ENCODE data around the gene TFPI. TPM values are rescaled to one million over a fixed set of nuclear protein-coding genes. Genes with fewer than 3 reads are reported as not detected.

The TFPI gene
- total RNA-seq, 1 donor from 2014 or later: 89.7 TPM

DNA sequence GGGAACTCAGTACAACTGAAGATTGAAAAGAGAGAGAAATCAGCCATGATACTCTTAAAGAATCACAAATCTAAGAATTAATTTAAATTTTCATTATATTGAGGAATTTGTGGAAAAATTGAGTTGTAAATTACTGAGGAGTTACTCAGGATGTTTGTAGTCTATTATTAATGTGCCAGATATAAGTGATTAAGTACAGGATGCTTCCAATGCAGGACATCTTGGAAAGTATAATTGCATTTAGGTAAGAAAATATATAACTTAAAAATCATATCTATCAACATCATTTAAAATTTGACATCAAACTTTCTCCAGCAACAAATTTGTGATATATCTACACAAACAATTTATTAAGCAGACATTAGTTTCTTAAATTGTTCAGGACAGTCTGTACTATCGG lies 107.5 kb downstream of the TFPI start:
- Mint-ChIP-seq H3K4me1 (peaks cover 12% of the 10 kb centered on the region), H3K27ac (no peak overlapping the region), H3K27me3 (ENCODE audit: low read depth) (no peaks in the 10 kb centered on the region), H3K36me3 (no peaks in the 10 kb centered on the region), H3K4me3 (no peak overlapping the region), H3K9me3 (no peaks in the 10 kb centered on the region)
- DNase-seq (ENCODE audit: low spot score in 2 of 2, unreplicated experiment in 2 of 2): no peak
- TF ChIP-seq, protein P1, sequence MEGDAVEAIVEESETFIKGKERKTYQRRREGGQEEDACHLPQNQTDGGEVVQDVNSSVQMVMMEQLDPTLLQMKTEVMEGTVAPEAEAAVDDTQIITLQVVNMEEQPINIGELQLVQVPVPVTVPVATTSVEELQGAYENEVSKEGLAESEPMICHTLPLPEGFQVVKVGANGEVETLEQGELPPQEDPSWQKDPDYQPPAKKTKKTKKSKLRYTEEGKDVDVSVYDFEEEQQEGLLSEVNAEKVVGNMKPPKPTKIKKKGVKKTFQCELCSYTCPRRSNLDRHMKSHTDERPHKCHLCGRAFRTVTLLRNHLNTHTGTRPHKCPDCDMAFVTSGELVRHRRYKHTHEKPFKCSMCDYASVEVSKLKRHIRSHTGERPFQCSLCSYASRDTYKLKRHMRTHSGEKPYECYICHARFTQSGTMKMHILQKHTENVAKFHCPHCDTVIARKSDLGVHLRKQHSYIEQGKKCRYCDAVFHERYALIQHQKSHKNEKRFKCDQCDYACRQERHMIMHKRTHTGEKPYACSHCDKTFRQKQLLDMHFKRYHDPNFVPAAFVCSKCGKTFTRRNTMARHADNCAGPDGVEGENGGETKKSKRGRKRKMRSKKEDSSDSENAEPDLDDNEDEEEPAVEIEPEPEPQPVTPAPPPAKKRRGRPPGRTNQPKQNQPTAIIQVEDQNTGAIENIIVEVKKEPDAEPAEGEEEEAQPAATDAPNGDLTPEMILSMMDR (IDR thresholded peaks at IDR 0.05; ENCODE audit: unreplicated experiment): no peak

DNA sequence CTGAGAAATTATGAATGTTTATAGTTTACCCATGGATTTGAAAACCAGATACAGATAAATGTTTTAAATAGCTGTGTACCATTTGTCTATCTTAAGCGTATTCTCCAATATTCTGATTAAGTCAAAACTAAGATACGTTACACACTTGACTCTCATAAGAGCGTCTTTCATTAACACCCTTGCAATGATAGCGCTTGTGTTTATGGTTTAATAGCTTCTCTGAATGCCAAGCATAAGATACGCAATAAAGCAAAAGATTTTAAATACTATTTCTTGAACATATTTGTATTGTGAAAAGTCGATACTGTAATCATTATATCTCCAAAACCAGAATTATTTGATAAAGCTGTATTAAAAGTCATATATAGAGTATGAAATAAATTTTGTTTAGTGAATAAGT lies 109.2 kb downstream of the TFPI start:
- Mint-ChIP-seq H3K9me3 (no peaks in the 10 kb centered on the region), H3K27ac (no peak overlapping the region), H3K4me1 (peaks cover 13% of the 10 kb centered on the region), H3K4me3 (no peak overlapping the region), H3K27me3 (ENCODE audit: low read depth) (no peaks in the 10 kb centered on the region), H3K36me3 (no peaks in the 10 kb centered on the region)
- TF ChIP-seq, protein P1 (IDR thresholded peaks at IDR 0.05; ENCODE audit: unreplicated experiment): no peak
- no peak for DNase-seq (ENCODE audit: low spot score in 2 of 2, unreplicated experiment in 2 of 2)

DNA sequence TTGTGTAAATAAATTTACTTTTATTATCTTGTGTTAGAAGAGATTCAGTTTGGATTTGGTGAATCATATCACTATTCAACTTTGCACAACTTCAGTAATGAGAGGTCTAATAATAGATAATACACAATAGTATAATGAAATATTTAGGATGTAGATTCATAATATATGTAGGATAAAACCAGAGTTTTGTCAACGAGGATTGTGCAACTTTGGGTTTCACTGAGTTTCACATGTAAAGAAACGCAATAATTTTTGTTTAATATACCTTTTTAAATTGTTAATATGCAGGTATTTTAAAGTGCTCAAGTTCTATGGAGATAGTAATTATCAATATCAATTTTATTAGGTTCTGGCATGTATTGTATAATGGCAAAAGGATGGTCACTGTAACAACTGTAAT lies 111.5 kb downstream of the TFPI start:
- no peak for DNase-seq (ENCODE audit: low spot score in 2 of 2, unreplicated experiment in 2 of 2)
- H3K9me3 Mint-ChIP-seq: no peaks in the 10 kb centered on the region

DNA sequence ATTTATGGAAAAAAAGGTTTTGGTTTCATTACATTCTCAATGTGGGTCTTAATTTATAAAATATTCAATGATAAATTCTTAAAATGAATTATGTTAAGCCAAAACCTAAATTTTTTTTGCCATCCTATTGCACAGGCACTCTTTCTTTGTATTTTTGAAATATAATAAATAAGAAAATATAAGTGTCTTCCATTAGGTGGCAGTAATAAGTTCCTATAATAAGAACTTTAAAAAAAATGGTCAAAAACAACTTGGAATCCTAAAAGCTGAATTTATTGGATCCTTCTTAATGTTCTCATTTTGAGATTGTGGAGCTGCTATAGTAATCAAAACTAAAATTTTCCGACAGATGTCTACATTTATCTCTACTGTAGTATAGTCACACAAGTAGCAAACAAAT lies 111.9 kb downstream of the TFPI start:
- Mint-ChIP-seq H3K9me3 (no peaks in the 10 kb centered on the region), H3K4me3 (no peak overlapping the region), H3K4me1 (peaks cover 11% of the 10 kb centered on the region), H3K27me3 (ENCODE audit: low read depth) (no peaks in the 10 kb centered on the region), H3K36me3 (no peaks in the 10 kb centered on the region), H3K27ac (no peak overlapping the region)
- no peak for DNase-seq (ENCODE audit: low spot score in 2 of 2, unreplicated experiment in 2 of 2)
- TF ChIP-seq, protein P1 (IDR thresholded peaks at IDR 0.05; ENCODE audit: unreplicated experiment): no peak

More for the DNA sequence above, 111.5 kb downstream of the TFPI start:
- Mint-ChIP-seq H3K36me3 (no peaks in the 10 kb centered on the region), H3K27me3 (ENCODE audit: low read depth) (no peaks in the 10 kb centered on the region), H3K4me3 (no peak overlapping the region), H3K27ac (no peak overlapping the region), H3K4me1 (peaks cover 12% of the 10 kb centered on the region)
- TF ChIP-seq, protein P1 (IDR thresholded peaks at IDR 0.05; ENCODE audit: unreplicated experiment): no peak

DNA sequence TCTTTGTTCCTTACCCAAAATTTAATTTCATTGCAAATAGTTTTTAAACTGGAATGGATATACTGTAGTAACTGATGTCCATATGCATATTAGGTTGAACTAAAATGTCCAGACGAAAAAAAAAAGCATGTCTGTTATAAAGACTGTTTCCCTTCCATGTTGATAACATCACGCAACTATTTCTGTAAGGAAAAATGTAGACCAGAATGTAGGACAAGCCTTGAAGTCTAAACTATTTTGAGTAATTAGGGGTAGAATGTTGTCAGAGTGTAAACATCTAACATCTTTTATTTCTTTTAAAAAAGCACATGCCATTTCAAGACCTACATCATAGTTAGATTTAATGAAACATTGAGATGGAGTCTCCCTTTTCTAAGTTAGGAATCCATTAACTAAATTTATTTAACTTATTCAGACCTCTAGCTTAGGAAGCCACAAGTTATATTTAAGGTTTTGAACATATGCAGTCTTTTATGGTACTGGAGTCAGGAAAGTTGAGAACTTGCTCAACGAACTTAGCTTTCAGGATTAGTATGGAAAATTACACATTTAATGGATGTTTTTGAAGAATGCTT lies 114.0 kb downstream of the TFPI start:
- Mint-ChIP-seq H3K4me1 (peaks cover 8% of the 10 kb centered on the region), H3K9me3 (no peaks in the 10 kb centered on the region), H3K4me3 (no peak overlapping the region), H3K27ac (no peak overlapping the region), H3K36me3 (no peaks in the 10 kb centered on the region), H3K27me3 (ENCODE audit: low read depth) (no peaks in the 10 kb centered on the region)
- TF ChIP-seq, protein P1 (IDR thresholded peaks at IDR 0.05; ENCODE audit: unreplicated experiment): no peak
- no peak for DNase-seq (ENCODE audit: low spot score in 2 of 2, unreplicated experiment in 2 of 2)

DNA sequence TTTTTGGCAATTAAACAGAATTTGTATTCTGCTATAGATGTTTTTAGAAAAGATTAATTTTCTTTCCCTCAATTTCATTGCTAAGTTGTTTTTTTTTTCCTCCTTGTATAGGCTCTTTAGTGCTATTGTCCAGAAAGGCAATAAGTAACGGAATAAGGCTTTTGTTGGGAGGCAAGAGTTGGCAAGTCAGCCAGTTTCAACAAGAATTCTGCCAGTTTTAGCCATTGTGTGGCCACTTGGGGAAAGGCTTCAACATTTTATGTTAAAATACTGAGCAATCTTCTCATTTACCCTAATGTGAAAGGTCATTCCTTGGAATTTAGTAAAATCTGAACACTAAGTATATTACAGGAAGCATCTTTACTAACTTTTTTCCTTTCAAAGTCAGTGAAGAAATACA lies 115.8 kb downstream of the TFPI start:
- Mint-ChIP-seq H3K36me3 (no peaks in the 10 kb centered on the region), H3K27me3 (ENCODE audit: low read depth) (no peaks in the 10 kb centered on the region), H3K27ac (no peak overlapping the region), H3K9me3 (no peaks in the 10 kb centered on the region), H3K4me1 (peaks cover 8% of the 10 kb centered on the region), H3K4me3 (no peak overlapping the region)
- TF ChIP-seq, protein P1 (IDR thresholded peaks at IDR 0.05; ENCODE audit: unreplicated experiment): no peak
- no peak for DNase-seq (ENCODE audit: low spot score in 2 of 2, unreplicated experiment in 2 of 2)
